ENCODE results near the gene IMPG2. TPM values are rescaled to one million over a fixed set of nuclear protein-coding genes. Genes with fewer than 3 reads are reported as not detected.

The IMPG2 gene
- total RNA-seq, 4 donors from 2014 or later: 0.62 to 0.96 (median 0.81) TPM

GRCh38 chr3:101279765-101280385, 40.5 kb downstream of the IMPG2 start:
- no peak overlapping the region for H3K27ac ChIP-seq

GRCh38 chr3:101279162-101279561, 41.2 kb downstream of the IMPG2 start:
- Histone ChIP-seq H3K27ac (no peak overlapping the region), H3K4me3 (no peak overlapping the region), H3K9me3 (no peaks in the 10 kb centered on the region), H3K4me1 (no peaks in the 10 kb centered on the region), H3K36me3 (no peaks in the 10 kb centered on the region), H3K27me3 (no peaks in the 10 kb centered on the region)
- TF ChIP-seq POLR2A (IDR thresholded peaks at IDR 0.05) (no peak), EP300 (IDR thresholded peaks at IDR 0.05) (no peak), CTCF (IDR thresholded peaks at IDR 0.05) (no peak), POLR2AphosphoS5 (IDR thresholded peaks at IDR 0.05) (no peak)
- ATAC-seq: no peak

More at GRCh38 chr3:101279765-101280385, 40.5 kb downstream of the IMPG2 start:
- ATAC-seq: no peak
- 100% methylated on average over 1 of the region's 1 CpG for WGBS, 2 donors (ENCODE audit: low coverage in 1 of 2)
- TF ChIP-seq POLR2AphosphoS5 (IDR thresholded peaks at IDR 0.05) (no peak), CTCF (IDR thresholded peaks at IDR 0.05) (no peak)
- Histone ChIP-seq H3K36me3 (no peaks in the 10 kb centered on the region), H3K27me3 (no peaks in the 10 kb centered on the region), H3K4me1 (no peaks in the 10 kb centered on the region), H3K4me3 (no peak overlapping the region), H3K9me3 (no peaks in the 10 kb centered on the region)

GRCh38 chr3:101278727-101279126, 41.6 kb downstream of the IMPG2 start:
- TF ChIP-seq CTCF (IDR thresholded peaks at IDR 0.05) (no peak), EP300 (IDR thresholded peaks at IDR 0.05) (no peak), POLR2AphosphoS5 (IDR thresholded peaks at IDR 0.05) (no peak), POLR2A (IDR thresholded peaks at IDR 0.05) (no peak)

GRCh38 chr3:101273608-101274007, 46.8 kb downstream of the IMPG2 start:
- 80 to 89% methylated on average over 1 to 2 of the region's 2 CpGs for WGBS, 2 donors (ENCODE audit: low coverage in 1 of 2)
- ATAC-seq: no peak
- no peak for TF ChIP-seq EP300 (IDR thresholded peaks at IDR 0.05)
- no peaks in the 10 kb centered on the region for H3K36me3 ChIP-seq
- H3K9me3 ChIP-seq: no peaks in the 10 kb centered on the region
- no peaks in the 10 kb centered on the region for H3K27me3 ChIP-seq
- H3K4me1 ChIP-seq: peaks cover 0 to 11% (median 0%) of the 10 kb centered on the region in 3 donors
- H3K4me3 ChIP-seq: no peak overlapping the region
- H3K27ac ChIP-seq: no peak overlapping the region

More at GRCh38 chr3:101278727-101279126, 41.6 kb downstream of the IMPG2 start:
- H3K27me3 ChIP-seq: no peaks in the 10 kb centered on the region
- no peaks in the 10 kb centered on the region for H3K36me3 ChIP-seq
- no peak overlapping the region for H3K27ac ChIP-seq
- H3K9me3 ChIP-seq: no peaks in the 10 kb centered on the region
- H3K4me1 ChIP-seq: no peaks in the 10 kb centered on the region
- H3K4me3 ChIP-seq: no peak overlapping the region
- no peak for ATAC-seq

GRCh38 chr3:101273156-101273555, 47.2 kb downstream of the IMPG2 start:
- no peaks in the 10 kb centered on the region for H3K36me3 ChIP-seq
- no peak overlapping the region for H3K27ac ChIP-seq
- H3K4me1 ChIP-seq: peaks cover 3 to 15% (median 3%) of the 10 kb centered on the region in 3 donors
- no peaks in the 10 kb centered on the region for H3K9me3 ChIP-seq
- H3K27me3 ChIP-seq: no peaks in the 10 kb centered on the region
- TF ChIP-seq EP300 (IDR thresholded peaks at IDR 0.05) (no peak), POLR2AphosphoS5 (IDR thresholded peaks at IDR 0.05) (no peak), CTCF (IDR thresholded peaks at IDR 0.05) (no peak), POLR2A (IDR thresholded peaks at IDR 0.05) (no peak)
- no peak for ATAC-seq
- H3K4me3 ChIP-seq: no peak overlapping the region
